B cell (primary cell): Measurements from ENCODE around the gene LAMA3. TPM values are rescaled to one million over a fixed set of nuclear protein-coding genes. Genes with fewer than 3 reads are reported as not detected.

ENCODE experiments used
- ATAC-seq: fragments of 200-7000 bp; cut with Tn5 transposase; one replicate; pipeline ENCODE4 v1.10.0; 2021; ENCODE audit warnings: low read depth, mild to moderate bottlenecking, moderate number of reproducible peaks, moderate library complexity
- CTCF ChIA-PET: fragments of 350-600 bp; sonication (Branson Sonifier 250); formaldehyde crosslinking; loops from one replicate; lab custom pipeline; 2021; ENCODE audit warnings: antibody characterized with exemption, inconsistent platforms; lab: Charles Lee
- POLR2A ChIA-PET: fragments of 350-600 bp; sonication (Branson Sonifier 250); formaldehyde crosslinking; loops from one replicate; lab custom pipeline; 2021; ENCODE audit warnings: antibody characterized with exemption; lab: Charles Lee
- DNase-seq: peaks from one replicate; pipeline ENCODE4 v3.0.0; 2013
- H2AFZ ChIP-seq: 2 replicates; pipeline ENCODE4 v1.6.1; 2012; ENCODE audit warnings: mild to moderate bottlenecking, low read depth, low read length; ENCODE audit not compliant: insufficient read depth, poor library complexity, severe bottlenecking
- H3K27ac ChIP-seq, 2 donors: 1 replicate in 1 of 2; 2 replicates in 1 of 2; pipeline ENCODE4 v1.5.1; 2012 to 2013; ENCODE audit warnings: low read length in 2 of 2, mild to moderate bottlenecking in 2 of 2, moderate library complexity in 1 of 2
- H3K27me3 ChIP-seq, 4 experiments: fragments of 200-600 bp in 1 of 4; sonication (generic) in 1 of 4; replicated peaks in 1 of 4; 1 replicate in 2 of 4; 2 replicates in 2 of 4; pipeline versions ENCODE4 v1.6.1 to v1.7.0; 2013 to 2016; ENCODE audit warnings: low read length in 3 of 4, mild to moderate bottlenecking in 2 of 4, mixed read lengths in 1 of 4, moderate library complexity in 1 of 4; ENCODE audit not compliant: insufficient read depth in 4 of 4, control insufficient read depth in 3 of 4; ENCODE audit errors: control extremely low read depth in 1 of 4
- H3K36me3 ChIP-seq, 2 experiments: replicated peaks in 1 of 2; 1 replicate in 1 of 2; 2 replicates in 1 of 2; pipeline versions ENCODE4 v1.6.1 to v1.7.1; 2013; ENCODE audit warnings: low read length in 1 of 2; ENCODE audit not compliant: insufficient read depth in 2 of 2, control insufficient read depth in 1 of 2; ENCODE audit errors: control extremely low read depth in 1 of 2, extremely low read depth in 1 of 2
- H3K4me1 ChIP-seq, 2 donors: fragments of 200-600 bp in 1 of 2; sonication (generic) in 1 of 2; 1 replicate in 1 of 2; 2 replicates in 1 of 2; pipeline versions ENCODE4 v1.5.1 to v1.6.1; 2013 to 2017; ENCODE audit warnings: low read length in 2 of 2; ENCODE audit not compliant: control insufficient read depth in 2 of 2, insufficient read depth in 2 of 2
- H3K4me2 ChIP-seq: replicated peaks from 2 replicates; pipeline ENCODE3; 2012; ENCODE audit warnings: mild to moderate bottlenecking, low read depth, low read length; ENCODE audit not compliant: poor library complexity, severe bottlenecking
- H3K4me3 ChIP-seq, 5 experiments: fragments of 200-600 bp in 1 of 5; sonication (generic) in 1 of 5; 1 replicate in 3 of 5; 2 replicates in 2 of 5; pipeline versions ENCODE4 v1.5.1 to v1.7.0; 2011 to 2016; ENCODE audit warnings: low read length in 4 of 5, mild to moderate bottlenecking in 4 of 5, low read depth in 2 of 5, control low read depth in 1 of 5, moderate library complexity in 1 of 5; ENCODE audit not compliant: insufficient read depth in 1 of 5; ENCODE audit errors: control extremely low read depth in 1 of 5, extremely low read depth in 1 of 5
- H3K79me2 ChIP-seq: fragments of 200-600 bp; sonication (generic); one replicate; pipeline ENCODE4 v1.6.0; 2016; ENCODE audit warnings: low read length; ENCODE audit not compliant: control insufficient read depth, insufficient read depth
- H3K9ac ChIP-seq: fragments of 200-600 bp; sonication (generic); 2 replicates; pipeline ENCODE4 v1.6.1; 2017; ENCODE audit warnings: mild to moderate bottlenecking, low read length, moderate library complexity
- H3K9me3 ChIP-seq, 3 donors: one replicate each; pipeline versions ENCODE4 v1.6.1 to v1.7.1; 2013; ENCODE audit warnings: low read length in 2 of 3; ENCODE audit not compliant: control insufficient read depth in 2 of 3, insufficient read depth in 1 of 3; ENCODE audit errors: control extremely low read depth in 1 of 3
- H4K20me1 ChIP-seq: 2 replicates; pipeline ENCODE4 v1.6.0; 2012; ENCODE audit warnings: mild to moderate bottlenecking, low read length; ENCODE audit not compliant: insufficient read depth, control insufficient read depth, poor library complexity, severe bottlenecking
- H3K27ac Mint-ChIP-seq: one replicate; pipeline ENCODE4 v1.8.0; 2021; ENCODE audit warnings: mixed read lengths
- H3K27me3 Mint-ChIP-seq: one replicate; pipeline ENCODE4 v1.8.0; 2021; ENCODE audit warnings: mixed read lengths
- H3K4me1 Mint-ChIP-seq: one replicate; pipeline ENCODE4 v1.8.0; 2021; ENCODE audit warnings: mixed read lengths
- H3K4me3 Mint-ChIP-seq: one replicate; pipeline ENCODE4 v1.8.0; 2021; ENCODE audit warnings: mixed read lengths
- H3K9me3 Mint-ChIP-seq: one replicate; pipeline ENCODE4 v1.8.0; 2022; ENCODE audit warnings: mixed read lengths; ENCODE audit not compliant: insufficient read depth
- EZH2 ChIP-seq: IDR thresholded peaks from 2 replicates; pipeline ENCODE4 v1.6.1; 2012; ENCODE audit warnings: borderline replicate concordance, low read depth, mild to moderate bottlenecking, moderate library complexity, low read length; ENCODE audit not compliant: insufficient read depth, poor library complexity, severe bottlenecking
- WGBS: methylation state at CpG from one replicate; pipeline ENCODE4 v1.1.5; 2013; ENCODE audit warnings: missing lambda C conversion rate; ENCODE audit not compliant: insufficient coverage; 5-methylcytosine and 5-hydroxymethylcytosine counted together
- intact Hi-C: fragments of 100-400 bp; cut with micrococcal nuclease; formaldehyde crosslinking; loops from one replicate; pipeline ENCODE4 v1.10.0; 2022
- polyA plus RNA-seq: library from polyadenylated mRNA; depleted of rRNA; stranded (reverse); fragments of >200 nt; gene quantifications from 2 replicates; pipeline ENCODE4 v1.2.3, GENCODE V29; 2012
- total RNA-seq, 2 donors: library from RNA; stranded (reverse); fragments of 120-200 nt in 1 of 2; gene quantifications; 1 replicate in 1 of 2; 2 replicates in 1 of 2; pipeline versions ENCODE4 v1.2.3 to v1.2.4, GENCODE V29; 2013 to 2022
- TF ChIP-seq, protein P1 (sequence below): fragments of 200-600 bp; IDR thresholded peaks from one replicate; pipeline ENCODE4 v1.8.0; 2022; ENCODE audit warnings: antibody characterized with exemption, mild to moderate bottlenecking

The LAMA3 gene
- total and polyA plus RNA-seq, 2 donors (not counting 1 experiment from before 2014, with no cell fraction given): 0.03 to 0.32 TPM

- TF ChIP-seq, protein P1, sequence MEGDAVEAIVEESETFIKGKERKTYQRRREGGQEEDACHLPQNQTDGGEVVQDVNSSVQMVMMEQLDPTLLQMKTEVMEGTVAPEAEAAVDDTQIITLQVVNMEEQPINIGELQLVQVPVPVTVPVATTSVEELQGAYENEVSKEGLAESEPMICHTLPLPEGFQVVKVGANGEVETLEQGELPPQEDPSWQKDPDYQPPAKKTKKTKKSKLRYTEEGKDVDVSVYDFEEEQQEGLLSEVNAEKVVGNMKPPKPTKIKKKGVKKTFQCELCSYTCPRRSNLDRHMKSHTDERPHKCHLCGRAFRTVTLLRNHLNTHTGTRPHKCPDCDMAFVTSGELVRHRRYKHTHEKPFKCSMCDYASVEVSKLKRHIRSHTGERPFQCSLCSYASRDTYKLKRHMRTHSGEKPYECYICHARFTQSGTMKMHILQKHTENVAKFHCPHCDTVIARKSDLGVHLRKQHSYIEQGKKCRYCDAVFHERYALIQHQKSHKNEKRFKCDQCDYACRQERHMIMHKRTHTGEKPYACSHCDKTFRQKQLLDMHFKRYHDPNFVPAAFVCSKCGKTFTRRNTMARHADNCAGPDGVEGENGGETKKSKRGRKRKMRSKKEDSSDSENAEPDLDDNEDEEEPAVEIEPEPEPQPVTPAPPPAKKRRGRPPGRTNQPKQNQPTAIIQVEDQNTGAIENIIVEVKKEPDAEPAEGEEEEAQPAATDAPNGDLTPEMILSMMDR: no peak
- no peak for TF ChIP-seq EZH2
Observed at GRCh38 chr18:23967321-23968089, 278.3 kb downstream of the LAMA3 start.

More at GRCh38 chr18:23967321-23968089, 278.3 kb downstream of the LAMA3 start:
- intact Hi-C loops: no loop called here
- peak overlapping the region; percentile 54 for H2AFZ ChIP-seq
- peaks cover 84% of the 10 kb centered on the region for H3K4me1 Mint-ChIP-seq
- peak overlapping the region; percentile 86 for H3K27ac Mint-ChIP-seq
- ChIA-PET POLR2A (interaction anchor here (0.8 kb wide), 1 partner anchor 14 kb away, joined by 3 read pairs; no protein-coding TSS in a partner anchor), CTCF (interaction anchor here (0.7 to 1.3 kb wide), 3 partner anchors 30 to 171 kb away, joined by 3 to 7 read pairs (median 3); partner anchors contain the start of gene CABYR)
- H3K79me2 ChIP-seq: no peaks in the 10 kb centered on the region
- ATAC-seq: peak; percentile 45
- H3K4me1 ChIP-seq: peaks cover 71 to 84% of the 10 kb centered on the region in 2 donors
- peaks cover 0 to 7% (median 0%) of the 10 kb centered on the region in 3 donors for H3K9me3 ChIP-seq
- no peaks in the 10 kb centered on the region for H4K20me1 ChIP-seq
- peak overlapping the region; percentile 78 for H3K4me3 Mint-ChIP-seq
- no peaks in the 10 kb centered on the region for H3K9me3 Mint-ChIP-seq
- H3K27me3 Mint-ChIP-seq: no peaks in the 10 kb centered on the region
- H3K36me3 ChIP-seq: no peaks in the 10 kb centered on the region
- peak overlapping the region; percentile 67 for H3K4me2 ChIP-seq
- DNase-seq: peak; percentile 70
- H3K27ac ChIP-seq: peak overlapping the region; percentile 68 to 72
- WGBS: 12% methylated on average over 8 of the region's 9 CpGs
- peak overlapping the region in 2 of 5 experiments; percentile 27 to 46 for H3K4me3 ChIP-seq
- peak overlapping the region; percentile 29 for H3K9ac ChIP-seq
- no peaks in the 10 kb centered on the region for H3K27me3 ChIP-seq
